ENCODE data around the gene UBQLN4. TPM values are rescaled to one million over a fixed set of nuclear protein-coding genes. Genes with fewer than 3 reads are reported as not detected.

Gene UBQLN4
- polyA plus RNA-seq, 1 donor from 2014 or later: 34.9 TPM

DNA sequence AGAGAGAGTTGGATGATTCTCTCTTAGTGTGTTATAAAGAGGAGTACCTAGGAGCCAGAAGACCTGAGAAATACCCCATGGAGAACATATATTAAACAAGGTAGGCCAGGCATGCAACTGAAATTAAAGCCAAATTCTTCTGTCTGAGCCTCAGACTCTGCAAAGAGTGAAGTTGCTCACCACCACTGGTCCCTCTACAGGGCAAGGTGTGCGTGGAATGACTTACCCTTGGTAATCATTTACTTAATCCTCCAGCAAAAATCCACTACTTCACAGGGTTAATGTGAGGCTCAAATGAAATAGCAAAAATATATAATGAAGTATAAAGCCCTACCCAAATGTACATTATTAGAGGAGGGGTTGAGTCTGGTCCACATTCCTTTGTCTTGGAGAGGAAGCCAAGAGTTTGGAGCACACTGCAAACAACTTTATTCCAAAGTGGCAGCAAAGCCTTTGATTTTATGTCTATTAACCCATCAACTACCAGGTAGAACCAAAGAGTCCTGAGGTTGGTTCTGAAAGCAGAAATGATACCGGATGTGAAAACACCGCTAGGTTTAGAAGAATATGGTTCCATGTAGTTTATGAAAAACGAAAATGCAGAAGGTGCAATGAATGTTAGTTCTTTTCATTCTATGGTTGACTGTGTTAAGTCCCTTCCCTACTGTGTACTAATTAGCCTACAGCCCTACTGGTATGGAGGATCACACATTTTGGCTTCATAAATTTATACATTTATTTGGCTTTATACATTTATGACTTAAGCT lies 41.4 kb downstream of the UBQLN4 start:
- Histone ChIP-seq H3K4me3 (ENCODE audit: low read length) (no peak overlapping the region), H4K20me1 (ENCODE audit: insufficient read depth) (no peaks in the 10 kb centered on the region), H3K9ac (ENCODE audit: low read length) (no peak overlapping the region), H3K9me2 (ENCODE audit: insufficient read depth, low read length) (no peaks in the 10 kb centered on the region), H3K27me3 (ENCODE audit: insufficient read depth, low read depth, low read length) (no peaks in the 10 kb centered on the region), H3K36me3 (ENCODE audit: insufficient read depth, low read length) (no peaks in the 10 kb centered on the region), H3K9me3 (ENCODE audit: low read length) (no peaks in the 10 kb centered on the region), H3K27ac (ENCODE audit: low read length) (no peak overlapping the region), H3F3A (ENCODE audit: insufficient read depth, low read length, poor library complexity, severe bottlenecking) (no peaks in the 10 kb centered on the region), H3K79me2 (replicated peaks; ENCODE audit: insufficient read depth, low read length) (no peaks in the 10 kb centered on the region), H3K4me2 (ENCODE audit: low read length) (no peak overlapping the region), H2AFZ (ENCODE audit: low read depth, low read length) (no peak overlapping the region)
- TF ChIP-seq, protein P1, sequence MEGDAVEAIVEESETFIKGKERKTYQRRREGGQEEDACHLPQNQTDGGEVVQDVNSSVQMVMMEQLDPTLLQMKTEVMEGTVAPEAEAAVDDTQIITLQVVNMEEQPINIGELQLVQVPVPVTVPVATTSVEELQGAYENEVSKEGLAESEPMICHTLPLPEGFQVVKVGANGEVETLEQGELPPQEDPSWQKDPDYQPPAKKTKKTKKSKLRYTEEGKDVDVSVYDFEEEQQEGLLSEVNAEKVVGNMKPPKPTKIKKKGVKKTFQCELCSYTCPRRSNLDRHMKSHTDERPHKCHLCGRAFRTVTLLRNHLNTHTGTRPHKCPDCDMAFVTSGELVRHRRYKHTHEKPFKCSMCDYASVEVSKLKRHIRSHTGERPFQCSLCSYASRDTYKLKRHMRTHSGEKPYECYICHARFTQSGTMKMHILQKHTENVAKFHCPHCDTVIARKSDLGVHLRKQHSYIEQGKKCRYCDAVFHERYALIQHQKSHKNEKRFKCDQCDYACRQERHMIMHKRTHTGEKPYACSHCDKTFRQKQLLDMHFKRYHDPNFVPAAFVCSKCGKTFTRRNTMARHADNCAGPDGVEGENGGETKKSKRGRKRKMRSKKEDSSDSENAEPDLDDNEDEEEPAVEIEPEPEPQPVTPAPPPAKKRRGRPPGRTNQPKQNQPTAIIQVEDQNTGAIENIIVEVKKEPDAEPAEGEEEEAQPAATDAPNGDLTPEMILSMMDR (IDR thresholded peaks at IDR 0.05; ENCODE audit: poor library complexity, severe bottlenecking): no peak
- TF ChIP-seq RAD21 (conservative IDR thresholded peaks at IDR 0.05): no peak
- no peak for TF ChIP-seq EZH2 (IDR thresholded peaks at IDR 0.05; ENCODE audit: borderline replicate concordance, insufficient read depth, low read length, poor library complexity, severe bottlenecking)
- no peak for TF ChIP-seq MXI1 (conservative IDR thresholded peaks at IDR 0.05; ENCODE audit: poor library complexity, severe bottlenecking)
- TF ChIP-seq POLR2AphosphoS5 (IDR thresholded peaks at IDR 0.05): no peak
- TF ChIP-seq TAF1 (IDR thresholded peaks at IDR 0.05; ENCODE audit: low read depth): no peak
- no peak for TF ChIP-seq SMC3 (conservative IDR thresholded peaks at IDR 0.05; ENCODE audit: poor library complexity)
- TF ChIP-seq, protein P2, sequence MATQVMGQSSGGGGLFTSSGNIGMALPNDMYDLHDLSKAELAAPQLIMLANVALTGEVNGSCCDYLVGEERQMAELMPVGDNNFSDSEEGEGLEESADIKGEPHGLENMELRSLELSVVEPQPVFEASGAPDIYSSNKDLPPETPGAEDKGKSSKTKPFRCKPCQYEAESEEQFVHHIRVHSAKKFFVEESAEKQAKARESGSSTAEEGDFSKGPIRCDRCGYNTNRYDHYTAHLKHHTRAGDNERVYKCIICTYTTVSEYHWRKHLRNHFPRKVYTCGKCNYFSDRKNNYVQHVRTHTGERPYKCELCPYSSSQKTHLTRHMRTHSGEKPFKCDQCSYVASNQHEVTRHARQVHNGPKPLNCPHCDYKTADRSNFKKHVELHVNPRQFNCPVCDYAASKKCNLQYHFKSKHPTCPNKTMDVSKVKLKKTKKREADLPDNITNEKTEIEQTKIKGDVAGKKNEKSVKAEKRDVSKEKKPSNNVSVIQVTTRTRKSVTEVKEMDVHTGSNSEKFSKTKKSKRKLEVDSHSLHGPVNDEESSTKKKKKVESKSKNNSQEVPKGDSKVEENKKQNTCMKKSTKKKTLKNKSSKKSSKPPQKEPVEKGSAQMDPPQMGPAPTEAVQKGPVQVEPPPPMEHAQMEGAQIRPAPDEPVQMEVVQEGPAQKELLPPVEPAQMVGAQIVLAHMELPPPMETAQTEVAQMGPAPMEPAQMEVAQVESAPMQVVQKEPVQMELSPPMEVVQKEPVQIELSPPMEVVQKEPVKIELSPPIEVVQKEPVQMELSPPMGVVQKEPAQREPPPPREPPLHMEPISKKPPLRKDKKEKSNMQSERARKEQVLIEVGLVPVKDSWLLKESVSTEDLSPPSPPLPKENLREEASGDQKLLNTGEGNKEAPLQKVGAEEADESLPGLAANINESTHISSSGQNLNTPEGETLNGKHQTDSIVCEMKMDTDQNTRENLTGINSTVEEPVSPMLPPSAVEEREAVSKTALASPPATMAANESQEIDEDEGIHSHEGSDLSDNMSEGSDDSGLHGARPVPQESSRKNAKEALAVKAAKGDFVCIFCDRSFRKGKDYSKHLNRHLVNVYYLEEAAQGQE (IDR thresholded peaks at IDR 0.05; ENCODE audit: borderline replicate concordance): no peak
- TF ChIP-seq EP300 (conservative IDR thresholded peaks at IDR 0.05; ENCODE audit: poor library complexity, severe bottlenecking): no peak

DNA sequence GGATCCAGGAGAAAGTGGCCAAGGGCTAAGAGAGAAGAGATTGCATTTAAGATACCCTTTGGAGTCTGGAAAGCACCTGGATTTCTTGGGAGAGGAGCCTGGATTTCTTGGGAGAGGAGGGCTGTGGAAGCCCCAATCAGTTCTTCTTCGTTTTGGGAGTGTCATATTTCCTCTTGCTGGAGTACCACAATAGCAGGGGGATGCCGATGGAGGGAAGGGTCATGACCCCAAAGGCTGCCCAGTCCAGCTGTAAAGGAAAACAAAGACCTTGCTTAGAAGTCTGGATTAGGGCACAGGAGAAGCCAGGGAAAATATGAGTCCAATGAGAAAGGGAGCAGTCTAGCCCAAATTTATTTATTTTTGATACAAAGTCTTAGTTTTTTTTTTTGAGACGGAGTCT lies 44.2 kb downstream of the UBQLN4 start:
- Histone ChIP-seq H3K27me3 (ENCODE audit: insufficient read depth, low read depth, low read length) (no peaks in the 10 kb centered on the region), H3K9me3 (ENCODE audit: low read length) (no peaks in the 10 kb centered on the region), H3K4me3 (ENCODE audit: low read length) (no peak overlapping the region), H3K9ac (ENCODE audit: low read length) (no peak overlapping the region), H3F3A (ENCODE audit: insufficient read depth, low read length, poor library complexity, severe bottlenecking) (no peaks in the 10 kb centered on the region), H3K27ac (ENCODE audit: low read length) (no peak overlapping the region), H2AFZ (ENCODE audit: low read depth, low read length) (no peak overlapping the region), H3K36me3 (ENCODE audit: insufficient read depth, low read length) (no peaks in the 10 kb centered on the region), H3K9me2 (ENCODE audit: insufficient read depth, low read length) (no peaks in the 10 kb centered on the region), H3K4me2 (ENCODE audit: low read length) (no peak overlapping the region), H4K20me1 (ENCODE audit: insufficient read depth) (no peaks in the 10 kb centered on the region), H3K79me2 (replicated peaks; ENCODE audit: insufficient read depth, low read length) (no peaks in the 10 kb centered on the region)
- TF ChIP-seq RAD21 (conservative IDR thresholded peaks at IDR 0.05) (no peak), EZH2 (IDR thresholded peaks at IDR 0.05; ENCODE audit: borderline replicate concordance, insufficient read depth, low read length, poor library complexity, severe bottlenecking) (no peak), MXI1 (conservative IDR thresholded peaks at IDR 0.05; ENCODE audit: poor library complexity, severe bottlenecking) (no peak), TAF1 (IDR thresholded peaks at IDR 0.05; ENCODE audit: low read depth) (no peak), SMC3 (conservative IDR thresholded peaks at IDR 0.05; ENCODE audit: poor library complexity) (no peak), EP300 (conservative IDR thresholded peaks at IDR 0.05; ENCODE audit: poor library complexity, severe bottlenecking) (no peak), POLR2AphosphoS5 (IDR thresholded peaks at IDR 0.05) (no peak)
- TF ChIP-seq, protein P2 (IDR thresholded peaks at IDR 0.05; ENCODE audit: borderline replicate concordance): no peak

Measured in neural cell (in vitro differentiated cells).